Measurements from ENCODE around the gene DDX56.
"Not testable (repeated sequence)": the region's sequence is repeated elsewhere in the genome, so short reads cannot be mapped to it uniquely, and the experiment has no call there.

Gene DDX56

GRCh38 chr7:44561962-44562621, 11.6 kb downstream of the DDX56 start:
- no peak for DNase-seq

- DNase-seq = no peak
These were observed 12.2 kb downstream of the DDX56 start for GRCh38 chr7:44561481-44561880.

GRCh38 chr7:44559485-44559884, 14.2 kb downstream of the DDX56 start:
- no peak for DNase-seq

- DNase-seq = no peak
These were observed 16.2 kb downstream of the DDX56 start for GRCh38 chr7:44557485-44557884.

- DNase-seq = no peak
These were observed 18.4 kb downstream of the DDX56 start for GRCh38 chr7:44555350-44555749.

GRCh38 chr7:44552473-44553005, 21.2 kb downstream of the DDX56 start:
- DNase-seq = not testable (repeated sequence)

GRCh38 chr7:44549457-44549856, 24.3 kb downstream of the DDX56 start:
- peak; percentile 26 for DNase-seq

- no peak for DNase-seq
These were observed 24.8 kb downstream of the DDX56 start for GRCh38 chr7:44548893-44549292.

GRCh38 chr7:44547536-44548231, 26.0 kb downstream of the DDX56 start:
- DNase-seq = no peak

- DNase-seq = no peak
These were observed 31.7 kb downstream of the DDX56 start for GRCh38 chr7:44541876-44542610.

GRCh38 chr7:44541028-44541869, 32.5 kb downstream of the DDX56 start, which contains the start of gene NPC1L1:
NPC1L1 (minus strand) TSS chr7:44541330; CDS start chr7:44541259, 71 bp downstream.
- DNase-seq = no peak

GRCh38 chr7:44540592-44541027, 33.1 kb downstream of the DDX56 start:
- DNase-seq = no peak

- DNase-seq = no peak
These were observed 33.8 kb downstream of the DDX56 start for GRCh38 chr7:44539669-44540506.

- no peak for DNase-seq
These were observed 34.7 kb downstream of the DDX56 start for GRCh38 chr7:44538798-44539668.

GRCh38 chr7:44538093-44538797, 35.5 kb downstream of the DDX56 start:
- no peak for DNase-seq

- DNase-seq = no peak
These were observed 36.3 kb downstream of the DDX56 start for GRCh38 chr7:44537442-44537841.

- DNase-seq = no peak
These were observed 37.6 kb downstream of the DDX56 start for GRCh38 chr7:44536090-44536489.

GRCh38 chr7:44535348-44536064, 38.2 kb downstream of the DDX56 start:
- DNase-seq = no peak

GRCh38 chr7:44534501-44534900, 39.2 kb downstream of the DDX56 start:
- peak; percentile 79 for DNase-seq
